HG02798 (cell line): ENCODE data around the gene SF3B5.
A peak's percentile ranks its signal among the peaks of the same experiment; 100 is the strongest.
"Not testable (repeated sequence)": the region's sequence is repeated elsewhere in the genome, so short reads cannot be mapped to it uniquely, and the experiment has no call there.

Experiments used
- ATAC-seq: cut with Tn5 transposase; IDR thresholded peaks from one replicate; pipeline ENCODE4 v1.9.1; 2021; ENCODE audit warnings: mild to moderate bottlenecking; ENCODE audit not compliant: unreplicated experiment, poor library complexity

Gene SF3B5

GRCh38 chr6:144110210-144110609, 14.8 kb upstream of the SF3B5 start:
- no peak for ATAC-seq

- no peak for ATAC-seq
These were observed 10.8 kb upstream of the SF3B5 start for GRCh38 chr6:144106206-144106605.

GRCh38 chr6:144104898-144105487, 9.6 kb upstream of the SF3B5 start:
- ATAC-seq: peak; percentile 79

GRCh38 chr6:144104488-144104887, 9.1 kb upstream of the SF3B5 start:
- peak; percentile 4 for ATAC-seq

GRCh38 chr6:144103026-144103563, 7.7 kb upstream of the SF3B5 start:
- no peak for ATAC-seq

GRCh38 chr6:144098993-144099392, 3.6 kb upstream of the SF3B5 start:
- ATAC-seq: no peak

GRCh38 chr6:144094731-144095133, 641 bp downstream of the SF3B5 start:
- no peak for ATAC-seq

- ATAC-seq: no peak
These were observed 1.7 kb downstream of the SF3B5 start for GRCh38 chr6:144093658-144094057.

- ATAC-seq: no peak
These were observed 2.1 kb downstream of the SF3B5 start for GRCh38 chr6:144093236-144093635.

GRCh38 chr6:144090384-144090783, 5.0 kb downstream of the SF3B5 start:
- ATAC-seq: no peak

- ATAC-seq: no peak
These were observed 7.5 kb downstream of the SF3B5 start for GRCh38 chr6:144087789-144088426.

GRCh38 chr6:144086959-144087358, 8.4 kb downstream of the SF3B5 start:
- no peak for ATAC-seq

GRCh38 chr6:144083172-144083571, 12.2 kb downstream of the SF3B5 start:
- ATAC-seq: peak; percentile 60

GRCh38 chr6:144082412-144082811, 13.0 kb downstream of the SF3B5 start:
- ATAC-seq: not testable (repeated sequence)

GRCh38 chr6:144077871-144078270, 17.5 kb downstream of the SF3B5 start:
- no peak for ATAC-seq

GRCh38 chr6:144075875-144076274, 19.5 kb downstream of the SF3B5 start:
- ATAC-seq: no peak

- peak; percentile 71 for ATAC-seq
These were observed 20.2 kb downstream of the SF3B5 start for GRCh38 chr6:144075187-144075586.

GRCh38 chr6:144073024-144073423, 22.3 kb downstream of the SF3B5 start:
- ATAC-seq: no peak

GRCh38 chr6:144069506-144069905, 25.9 kb downstream of the SF3B5 start:
- ATAC-seq: no peak

- ATAC-seq: no peak
These were observed 26.6 kb downstream of the SF3B5 start for GRCh38 chr6:144068794-144069193.

- peak; percentile 30 for ATAC-seq
These were observed 28.5 kb downstream of the SF3B5 start for GRCh38 chr6:144066741-144067484.
